ENCODE measurements around the gene DPYSL4.

DNA sequence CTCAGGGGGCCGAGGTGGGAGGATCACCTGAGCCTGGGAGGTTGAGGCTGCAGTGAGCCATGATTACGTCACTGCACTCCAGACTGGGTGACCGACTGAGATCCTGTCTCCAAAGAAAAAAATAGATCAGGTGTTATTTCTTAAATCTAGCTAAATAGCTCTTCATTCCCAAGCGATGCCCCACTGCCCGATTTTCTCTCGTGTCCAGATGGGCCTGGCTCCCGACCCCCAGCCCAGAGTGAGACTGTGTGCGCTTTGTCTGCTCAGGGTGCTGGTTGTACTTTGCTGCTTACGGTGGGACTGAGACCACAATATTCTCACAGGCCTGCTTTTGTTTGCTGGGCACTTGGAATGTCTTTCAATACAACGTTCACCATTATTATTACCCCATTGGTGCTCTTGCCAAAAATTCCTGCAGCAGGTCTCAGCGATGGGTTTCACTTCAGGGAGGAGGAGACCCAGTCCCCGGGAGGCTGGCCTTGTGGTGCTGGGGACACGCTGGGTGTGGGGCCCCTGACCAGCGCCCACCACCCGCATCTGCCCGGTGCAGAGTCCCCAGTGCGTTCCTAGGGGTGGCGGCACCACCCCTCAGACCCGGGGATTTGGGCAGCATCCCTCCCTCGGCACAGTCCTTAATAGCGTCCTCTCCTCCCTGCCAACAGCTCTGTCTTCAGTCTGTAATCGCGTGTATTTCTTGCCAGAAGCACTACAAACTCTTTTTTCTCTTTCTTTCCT, 20.4 kb upstream of the DPYSL4 start:
- no peak for TF ChIP-seq CTCF (IDR thresholded peaks at IDR 0.05)
- TF ChIP-seq POLR2A (IDR thresholded peaks at IDR 0.05) = no peak
